ENCODE results near the gene HS3ST4. TPM values are rescaled to one million over a fixed set of nuclear protein-coding genes. Genes with fewer than 3 reads are reported as not detected.

HS3ST4 gene
- total RNA-seq, 4 donors from 2014 or later = 0.15 to 4.6 (median 0.37) TPM

DNA sequence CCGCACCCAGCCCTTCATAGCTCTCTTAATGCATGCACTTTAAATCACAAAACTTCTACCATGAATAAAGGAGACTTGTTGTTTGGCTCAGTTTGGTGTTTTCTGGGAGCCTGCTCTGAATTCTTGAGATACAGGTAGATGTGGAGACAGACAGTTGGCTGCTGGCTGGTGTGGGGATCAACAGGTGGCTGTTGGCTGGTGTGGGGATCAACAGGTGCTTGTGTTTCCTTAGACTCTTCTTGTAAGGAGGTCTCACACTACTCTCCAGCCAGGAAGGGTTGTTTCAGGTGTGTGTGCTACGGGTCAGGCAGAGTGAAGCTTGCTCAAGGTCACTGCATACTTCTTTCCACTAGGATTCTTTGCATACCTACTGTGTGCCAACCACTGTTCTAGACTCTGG is 265.9 kb downstream of the HS3ST4 start:
- Histone ChIP-seq H3K27ac (no peak overlapping the region), H3K4me1 (no peaks in the 10 kb centered on the region), H3K4me3 (no peak overlapping the region), H3K27me3 (no peaks in the 10 kb centered on the region), H3K9me3 (no peaks in the 10 kb centered on the region), H3K36me3 (no peaks in the 10 kb centered on the region)
- intact Hi-C loops (cut with DNase I) = no loop called here
- WGBS, 2 donors = 65 to 79% methylated on average over 2 of the region's 2 CpGs
- DNase-seq = no peak
- TF ChIP-seq, protein P1, sequence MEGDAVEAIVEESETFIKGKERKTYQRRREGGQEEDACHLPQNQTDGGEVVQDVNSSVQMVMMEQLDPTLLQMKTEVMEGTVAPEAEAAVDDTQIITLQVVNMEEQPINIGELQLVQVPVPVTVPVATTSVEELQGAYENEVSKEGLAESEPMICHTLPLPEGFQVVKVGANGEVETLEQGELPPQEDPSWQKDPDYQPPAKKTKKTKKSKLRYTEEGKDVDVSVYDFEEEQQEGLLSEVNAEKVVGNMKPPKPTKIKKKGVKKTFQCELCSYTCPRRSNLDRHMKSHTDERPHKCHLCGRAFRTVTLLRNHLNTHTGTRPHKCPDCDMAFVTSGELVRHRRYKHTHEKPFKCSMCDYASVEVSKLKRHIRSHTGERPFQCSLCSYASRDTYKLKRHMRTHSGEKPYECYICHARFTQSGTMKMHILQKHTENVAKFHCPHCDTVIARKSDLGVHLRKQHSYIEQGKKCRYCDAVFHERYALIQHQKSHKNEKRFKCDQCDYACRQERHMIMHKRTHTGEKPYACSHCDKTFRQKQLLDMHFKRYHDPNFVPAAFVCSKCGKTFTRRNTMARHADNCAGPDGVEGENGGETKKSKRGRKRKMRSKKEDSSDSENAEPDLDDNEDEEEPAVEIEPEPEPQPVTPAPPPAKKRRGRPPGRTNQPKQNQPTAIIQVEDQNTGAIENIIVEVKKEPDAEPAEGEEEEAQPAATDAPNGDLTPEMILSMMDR (IDR thresholded peaks at IDR 0.05) = no peak
- TF ChIP-seq POLR2A (IDR thresholded peaks at IDR 0.05) = no peak

DNA sequence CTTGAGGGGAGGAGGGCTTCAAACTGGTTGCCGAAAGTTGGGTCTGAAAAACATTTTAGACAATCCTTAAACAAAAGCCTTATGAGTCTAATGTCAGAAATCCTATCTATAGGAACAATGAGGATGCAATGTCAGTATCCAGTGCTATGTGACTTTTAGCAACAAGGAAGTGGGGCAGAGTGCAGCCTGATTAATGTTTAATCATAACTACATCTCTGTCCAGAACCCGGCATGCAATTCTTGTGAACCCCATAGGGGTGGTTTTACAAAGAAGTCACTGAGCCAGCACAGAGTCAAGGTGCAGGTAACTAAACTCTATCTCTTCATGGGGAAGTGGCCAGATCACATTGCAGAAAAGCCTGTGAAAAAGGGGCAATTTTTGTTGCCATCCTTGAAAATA is 267.5 kb downstream of the HS3ST4 start:
- no peak overlapping the region for H3K27ac ChIP-seq
- no peaks in the 10 kb centered on the region for H3K4me1 ChIP-seq
- TF ChIP-seq, protein P1 (IDR thresholded peaks at IDR 0.05) = no peak
- no peak for TF ChIP-seq POLR2A (IDR thresholded peaks at IDR 0.05)
- H3K27me3 ChIP-seq = no peaks in the 10 kb centered on the region
- 75 to 89% methylated on average over 2 of the region's 2 CpGs for WGBS, 2 donors
- intact Hi-C loops (cut with DNase I) = no loop called here
- H3K4me3 ChIP-seq = no peak overlapping the region
- no peak for DNase-seq
- H3K9me3 ChIP-seq = no peaks in the 10 kb centered on the region
- no peaks in the 10 kb centered on the region for H3K36me3 ChIP-seq

- H3K27ac ChIP-seq = no peak overlapping the region
- TF ChIP-seq, protein P1 (IDR thresholded peaks at IDR 0.05) = no peak
- no peak for TF ChIP-seq POLR2A (IDR thresholded peaks at IDR 0.05)
- H3K36me3 ChIP-seq = no peaks in the 10 kb centered on the region
- H3K4me1 ChIP-seq = no peaks in the 10 kb centered on the region
- no peak overlapping the region for H3K4me3 ChIP-seq
- DNase-seq = no peak
- no peaks in the 10 kb centered on the region for H3K27me3 ChIP-seq
- WGBS, 2 donors = 38% methylated on average over 1 of the region's 1 CpG; no CpG with 5 or more reads in 1 of the 2 donors
- H3K9me3 ChIP-seq = no peaks in the 10 kb centered on the region
- intact Hi-C loops (cut with DNase I) = no loop called here
Measured at GRCh38 chr16:25966172-25967097, 274.7 kb downstream of the HS3ST4 start.

GRCh38 chr16:25977121-25977520 is 285.4 kb downstream of the HS3ST4 start:
- Histone ChIP-seq H3K4me3 (no peak overlapping the region), H3K27ac (no peak overlapping the region), H3K27me3 (no peaks in the 10 kb centered on the region), H3K4me1 (no peaks in the 10 kb centered on the region), H3K36me3 (no peaks in the 10 kb centered on the region), H3K9me3 (no peaks in the 10 kb centered on the region)
- no peak for TF ChIP-seq POLR2A (IDR thresholded peaks at IDR 0.05)
- TF ChIP-seq, protein P1 (IDR thresholded peaks at IDR 0.05) = no peak
- 70% methylated on average over 4 of the region's 4 CpGs for WGBS, 2 donors
- DNase-seq = no peak
- intact Hi-C loops (cut with DNase I) = no loop called here

- Histone ChIP-seq H3K36me3 (no peaks in the 10 kb centered on the region), H3K27ac (no peak overlapping the region), H3K4me3 (no peak overlapping the region), H3K4me1 (no peaks in the 10 kb centered on the region), H3K9me3 (no peaks in the 10 kb centered on the region), H3K27me3 (no peaks in the 10 kb centered on the region)
- no peak for DNase-seq
- TF ChIP-seq, protein P1 (IDR thresholded peaks at IDR 0.05) = no peak
- TF ChIP-seq POLR2A (IDR thresholded peaks at IDR 0.05) = no peak
- intact Hi-C loops (cut with DNase I) = no loop called here
Measured at GRCh38 chr16:25978218-25978617, 286.5 kb downstream of the HS3ST4 start.

Measured in esophagus squamous epithelium (tissue), 5 donors.